DND-41 (cell line): Measurements from ENCODE around the gene ERGIC3.

Experiments
- ATAC-seq: fragments of 200-7000 bp; cut with Tn5 transposase; 3 replicates; pipeline ENCODE4 v1.9.1; 2021; ENCODE audit warnings: low read depth; ENCODE audit not compliant: insufficient read depth
- DNase-seq: peaks from one replicate; pipeline ENCODE4 v3.0.0-alpha.2; 2020
- H2AFZ ChIP-seq: 2 replicates; pipeline ENCODE4 v1.6.0; 2012; ENCODE audit warnings: low read depth, low read length
- H3K27ac ChIP-seq: 2 replicates; pipeline ENCODE4 v1.5.1; 2012; ENCODE audit warnings: low read length, inconsistent platforms
- H3K27me3 ChIP-seq: fragments of 200-600 bp; sonication (generic); 2 replicates; pipeline ENCODE4 v1.6.0; 2012; ENCODE audit warnings: low read length, mild to moderate bottlenecking, inconsistent platforms; ENCODE audit not compliant: insufficient read depth, poor library complexity
- H3K36me3 ChIP-seq: 2 replicates; pipeline ENCODE4 v1.5.1; 2012; ENCODE audit warnings: low read length, inconsistent platforms; ENCODE audit not compliant: insufficient read depth
- H3K4me1 ChIP-seq: 2 replicates; pipeline ENCODE4 v1.5.1; 2012; ENCODE audit warnings: mild to moderate bottlenecking, low read length; ENCODE audit not compliant: insufficient read depth
- H3K4me2 ChIP-seq: 2 replicates; pipeline ENCODE4 v1.6.0; 2012; ENCODE audit warnings: mild to moderate bottlenecking, moderate library complexity, low read length, inconsistent platforms; ENCODE audit not compliant: insufficient read depth
- H3K4me3 ChIP-seq, 2 experiments: fragments of 200-600 bp in 1 of 2; shearing (Covaris generic) in 1 of 2; 2 replicates each; pipeline ENCODE4 v1.5.1; 2012 to 2016; ENCODE audit warnings: inconsistent platforms in 2 of 2, low read length in 2 of 2, mild to moderate bottlenecking in 2 of 2, low read depth in 1 of 2, moderate library complexity in 1 of 2
- H3K79me2 ChIP-seq: 2 replicates; pipeline ENCODE4 v1.6.0; 2012; ENCODE audit warnings: low read length, inconsistent platforms; ENCODE audit not compliant: insufficient read depth
- H3K9ac ChIP-seq: 2 replicates; pipeline ENCODE4 v1.6.0; 2012; ENCODE audit warnings: low read depth, mild to moderate bottlenecking, inconsistent platforms, low read length, moderate library complexity
- H3K9me3 ChIP-seq: 2 replicates; pipeline ENCODE4 v1.5.1; 2012; ENCODE audit warnings: low read length, moderate library complexity, mild to moderate bottlenecking, inconsistent platforms; ENCODE audit not compliant: insufficient read depth, severe bottlenecking
- H4K20me1 ChIP-seq: 2 replicates; pipeline ENCODE4 v1.6.0; 2012; ENCODE audit warnings: low read length; ENCODE audit not compliant: insufficient read depth
- EZH2 ChIP-seq: IDR thresholded peaks from 3 replicates; pipeline ENCODE4 v1.6.1; 2012; ENCODE audit warnings: borderline replicate concordance, low read depth, mild to moderate bottlenecking, moderate library complexity, low read length, inconsistent platforms; ENCODE audit not compliant: severe bottlenecking
- TF ChIP-seq, protein P1 (sequence below): IDR thresholded peaks from 2 replicates; pipeline ENCODE4 v1.5.1; 2012; ENCODE audit warnings: borderline replicate concordance, low read length, moderate library complexity, mild to moderate bottlenecking; ENCODE audit not compliant: poor library complexity, severe bottlenecking; ENCODE audit errors: extremely low read depth

Gene ERGIC3

DNA sequence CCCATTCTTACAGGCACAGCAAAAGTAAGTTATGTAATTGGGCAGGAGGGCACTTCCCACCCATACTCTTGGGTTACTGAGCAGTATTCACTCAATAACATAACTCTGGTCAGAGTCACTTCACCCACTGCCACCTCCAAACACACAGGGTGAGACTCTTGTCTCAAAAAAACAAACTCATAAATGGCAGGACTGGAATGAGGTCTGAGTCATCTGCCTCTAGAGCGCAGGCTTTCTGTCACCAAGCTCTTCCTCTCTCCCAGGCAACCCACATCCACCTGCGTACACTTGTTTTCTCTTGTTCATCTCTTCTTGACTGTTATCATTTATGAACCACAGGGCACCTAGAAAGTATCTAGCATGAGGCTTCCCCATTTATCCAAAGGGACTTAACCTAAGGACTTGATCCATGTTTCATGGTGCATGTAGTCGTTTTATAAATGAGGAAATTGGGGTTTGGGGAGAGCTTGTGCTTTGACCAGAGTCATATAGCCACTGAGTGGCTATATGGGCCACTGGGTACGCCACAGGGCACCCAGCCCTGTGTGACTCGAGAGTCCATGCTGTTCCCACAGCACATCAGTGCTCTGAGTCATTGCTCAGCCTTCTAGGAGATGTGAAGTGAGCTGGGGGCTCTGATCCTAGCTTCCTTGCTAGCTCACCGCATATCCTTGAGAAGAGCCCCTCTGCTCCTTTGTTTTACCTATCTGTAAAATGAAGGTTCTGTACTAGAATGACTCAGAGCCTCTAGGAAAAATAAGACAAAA, 34.8 kb upstream of the ERGIC3 start:
- TF ChIP-seq, protein P1, sequence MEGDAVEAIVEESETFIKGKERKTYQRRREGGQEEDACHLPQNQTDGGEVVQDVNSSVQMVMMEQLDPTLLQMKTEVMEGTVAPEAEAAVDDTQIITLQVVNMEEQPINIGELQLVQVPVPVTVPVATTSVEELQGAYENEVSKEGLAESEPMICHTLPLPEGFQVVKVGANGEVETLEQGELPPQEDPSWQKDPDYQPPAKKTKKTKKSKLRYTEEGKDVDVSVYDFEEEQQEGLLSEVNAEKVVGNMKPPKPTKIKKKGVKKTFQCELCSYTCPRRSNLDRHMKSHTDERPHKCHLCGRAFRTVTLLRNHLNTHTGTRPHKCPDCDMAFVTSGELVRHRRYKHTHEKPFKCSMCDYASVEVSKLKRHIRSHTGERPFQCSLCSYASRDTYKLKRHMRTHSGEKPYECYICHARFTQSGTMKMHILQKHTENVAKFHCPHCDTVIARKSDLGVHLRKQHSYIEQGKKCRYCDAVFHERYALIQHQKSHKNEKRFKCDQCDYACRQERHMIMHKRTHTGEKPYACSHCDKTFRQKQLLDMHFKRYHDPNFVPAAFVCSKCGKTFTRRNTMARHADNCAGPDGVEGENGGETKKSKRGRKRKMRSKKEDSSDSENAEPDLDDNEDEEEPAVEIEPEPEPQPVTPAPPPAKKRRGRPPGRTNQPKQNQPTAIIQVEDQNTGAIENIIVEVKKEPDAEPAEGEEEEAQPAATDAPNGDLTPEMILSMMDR, result no peak
- TF ChIP-seq EZH2, result no peak

DNA sequence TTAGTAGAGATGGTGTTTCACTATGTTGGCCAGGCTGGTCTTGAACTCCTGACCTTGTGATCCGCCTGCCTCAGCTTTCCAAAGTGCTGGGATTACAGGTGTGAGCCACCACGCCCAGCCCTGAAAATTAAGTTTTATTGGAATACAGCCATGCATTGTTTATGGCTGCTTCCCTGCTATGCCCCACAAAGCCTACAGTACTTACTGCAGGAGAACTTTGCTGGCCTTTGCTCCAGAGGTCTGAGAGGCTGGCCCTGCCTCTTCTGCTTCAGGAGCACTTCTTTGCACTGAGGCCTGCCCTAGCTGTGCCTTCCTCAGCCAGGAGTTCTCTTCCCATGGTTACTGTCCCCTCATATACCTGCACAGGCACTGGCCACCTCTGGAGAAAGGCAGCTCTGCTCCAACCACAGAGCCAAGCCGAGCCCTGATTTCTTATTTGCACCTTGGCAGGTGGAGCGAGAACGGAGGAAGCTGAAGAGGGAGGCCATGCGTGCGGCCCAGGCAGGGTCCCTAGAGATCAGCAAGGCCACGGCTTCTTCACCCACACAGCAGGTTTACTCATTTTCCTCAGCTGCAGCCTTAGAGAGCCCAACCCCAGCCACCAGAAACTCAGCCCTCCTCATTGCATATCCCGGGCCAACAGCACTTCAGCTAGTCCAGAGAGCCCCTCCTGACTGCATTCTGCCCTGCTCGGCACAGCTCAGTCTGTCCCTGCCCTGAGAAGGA, 33.2 kb upstream of the ERGIC3 start:
- no peak overlapping the region for H3K4me2 ChIP-seq
- no peak for DNase-seq
- no peaks in the 10 kb centered on the region for H3K27me3 ChIP-seq
- no peak for ATAC-seq
- no peaks in the 10 kb centered on the region for H3K79me2 ChIP-seq
- H3K9ac ChIP-seq, result no peak overlapping the region
- H2AFZ ChIP-seq, result no peak overlapping the region
- H3K9me3 ChIP-seq, result no peaks in the 10 kb centered on the region
- H3K36me3 ChIP-seq, result peaks cover 88% of the 10 kb centered on the region
- H3K4me3 ChIP-seq, result no peak overlapping the region
- TF ChIP-seq, protein P1, result no peak
- no peak for TF ChIP-seq EZH2
- H3K4me1 ChIP-seq, result no peaks in the 10 kb centered on the region
- H4K20me1 ChIP-seq, result 0 out of 2 replicates have a peak, but pooled peaks cover 4% of the 10 kb centered on the region
- no peak overlapping the region for H3K27ac ChIP-seq

More for the DNA sequence above, 34.8 kb upstream of the ERGIC3 start:
- Histone ChIP-seq H3K4me1 (no peaks in the 10 kb centered on the region), H2AFZ (no peak overlapping the region), H3K36me3 (peaks cover 96% of the 10 kb centered on the region), H3K4me2 (no peak overlapping the region), H3K4me3 (no peak overlapping the region), H3K27me3 (no peaks in the 10 kb centered on the region), H4K20me1 (0 out of 2 replicates have a peak, but pooled peaks cover 4% of the 10 kb centered on the region), H3K9ac (no peak overlapping the region), H3K9me3 (no peaks in the 10 kb centered on the region), H3K27ac (no peak overlapping the region), H3K79me2 (no peaks in the 10 kb centered on the region)
- no peak for ATAC-seq
- DNase-seq, result no peak

DNA sequence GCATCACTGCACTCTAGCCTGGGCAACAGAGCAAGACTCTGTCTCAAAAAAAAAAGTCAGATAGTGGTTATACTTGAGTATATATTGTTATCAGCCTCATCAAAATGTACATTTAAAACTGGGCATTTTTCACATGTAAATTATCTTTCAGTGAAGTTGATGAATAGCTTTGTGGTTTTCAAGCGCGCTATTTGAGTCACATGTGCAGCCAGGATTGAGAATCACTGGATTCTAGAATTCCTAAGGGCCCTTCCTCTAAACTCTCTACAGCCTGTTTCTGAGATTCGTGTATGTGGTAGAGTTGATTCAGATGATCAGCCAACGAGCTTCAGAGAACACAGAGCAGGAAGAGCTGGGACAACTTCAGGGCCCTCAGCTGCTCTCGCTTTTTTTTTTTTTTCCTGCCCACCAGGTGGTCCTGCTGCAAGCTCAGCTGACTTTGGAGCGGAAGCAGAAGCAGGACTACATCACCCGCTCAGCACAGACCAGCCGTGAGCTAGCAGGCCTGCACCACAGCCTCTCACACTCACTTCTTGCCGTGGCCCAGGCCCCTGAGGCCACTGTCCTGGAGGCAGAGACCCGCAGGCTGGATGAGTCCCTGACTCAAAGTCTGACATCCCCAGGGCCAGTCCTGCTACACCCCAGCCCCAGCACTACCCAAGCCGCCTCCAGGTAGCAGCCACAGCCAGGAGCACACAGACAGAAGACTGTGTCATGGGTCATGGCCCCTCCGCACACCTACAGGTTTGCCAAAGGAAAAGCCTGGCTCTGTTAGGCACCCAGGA, 30.7 kb upstream of the ERGIC3 start:
- peaks cover 71% of the 10 kb centered on the region for H3K36me3 ChIP-seq
- ATAC-seq, result no peak
- H3K4me3 ChIP-seq, result no peak overlapping the region
- no peak for DNase-seq
- H3K9ac ChIP-seq, result no peak overlapping the region
- H3K4me2 ChIP-seq, result no peak overlapping the region
- no peak for TF ChIP-seq EZH2
- TF ChIP-seq, protein P1, result no peak
- no peak overlapping the region for H3K27ac ChIP-seq
- H4K20me1 ChIP-seq, result no peaks in the 10 kb centered on the region
- H3K4me1 ChIP-seq, result no peaks in the 10 kb centered on the region
- H3K27me3 ChIP-seq, result no peaks in the 10 kb centered on the region
- no peaks in the 10 kb centered on the region for H3K9me3 ChIP-seq
- H2AFZ ChIP-seq, result no peak overlapping the region
- no peaks in the 10 kb centered on the region for H3K79me2 ChIP-seq
